ENCODE measurements around the gene TPGS1. TPM values are rescaled to one million over a fixed set of nuclear protein-coding genes. Genes with fewer than 3 reads are reported as not detected.
A peak's percentile ranks its signal among the peaks of the same experiment; 100 is the strongest.

TPGS1 gene
- total RNA-seq, 5 donors from 2014 or later (not counting 1 experiment from before 2014, with no cell fraction given), result 22.2 to 44.4 (median 39.4) TPM

DNA sequence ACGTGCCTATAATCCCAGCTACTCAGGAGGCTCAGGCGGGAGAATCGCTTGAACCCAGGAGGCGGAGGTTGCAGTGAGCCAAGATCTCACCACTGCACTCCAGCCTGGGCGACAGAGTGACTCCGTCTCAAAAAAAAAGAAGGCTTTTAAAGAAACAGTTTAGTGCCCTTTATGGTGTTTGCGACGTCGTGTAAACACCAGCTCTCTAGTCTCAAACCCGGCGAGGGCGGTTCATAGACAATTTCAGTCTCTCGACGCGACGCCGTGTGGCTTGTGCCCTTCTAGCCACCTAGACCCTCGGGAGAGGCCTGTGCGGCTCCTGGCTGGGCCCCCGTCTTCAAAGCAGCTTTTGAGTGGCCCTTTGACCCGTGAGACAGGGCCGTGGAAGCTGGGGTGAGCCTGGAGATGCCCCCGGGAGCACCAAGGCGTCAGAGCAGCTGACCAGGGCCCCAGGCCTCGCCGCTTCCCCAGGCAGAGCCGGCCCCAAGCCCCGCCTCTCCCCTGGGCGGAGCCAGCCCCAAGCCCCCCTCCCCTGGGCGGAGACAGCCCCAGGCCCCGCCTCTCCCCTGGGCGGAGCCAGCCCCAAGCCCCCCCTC, 16.1 kb upstream of the TPGS1 start:
- WGBS (ENCODE audit: insufficient coverage), result 95% methylated on average over 21 of the region's 32 CpGs
- Histone ChIP-seq H3K27ac (ENCODE audit: low read length) (no peak overlapping the region), H3K4me1 (ENCODE audit: control insufficient read depth in 1 of 2, extremely low read depth in 1 of 2, insufficient read depth in 2 of 2, low read length in 2 of 2) (peaks cover 0 to 26% of the 10 kb centered on the region in 2 experiments), H3K36me3 (ENCODE audit: control insufficient read depth in 2 of 2, extremely low read depth in 1 of 2, insufficient read depth in 1 of 2, low read length in 1 of 2) (no peaks in the 10 kb centered on the region), H3K4me3 (ENCODE audit: control insufficient read depth in 1 of 2, extremely low read depth in 1 of 2, low read length in 1 of 2) (no peak overlapping the region), H3K27me3 (replicated peaks in 1 of 2; ENCODE audit: control insufficient read depth in 2 of 2, extremely low read depth in 1 of 2, insufficient read depth in 2 of 2, low read length in 1 of 2) (peaks cover 0 to 17% of the 10 kb centered on the region in 2 experiments), H3K9me3 (no peaks in the 10 kb centered on the region)
- ChIA-PET CTCF (no interaction called here), POLR2A (no interaction called here)
- Mint-ChIP-seq H3K4me1 (peaks cover 16 to 21% (median 19%) of the 10 kb centered on the region in 3 donors), H3K27me3 (peaks cover 4 to 5% of the 10 kb centered on the region in 2 donors), H3K27ac (no peak overlapping the region), H3K4me3 (no peak overlapping the region), H3K36me3 (no peaks in the 10 kb centered on the region), H3K9me3 (no peaks in the 10 kb centered on the region)
- DNase-seq (peak in 3 of 35 experiments; percentile 23 to 50 (median 29)), ATAC-seq (replicated peaks in 1 of 4) (no peak)

DNA sequence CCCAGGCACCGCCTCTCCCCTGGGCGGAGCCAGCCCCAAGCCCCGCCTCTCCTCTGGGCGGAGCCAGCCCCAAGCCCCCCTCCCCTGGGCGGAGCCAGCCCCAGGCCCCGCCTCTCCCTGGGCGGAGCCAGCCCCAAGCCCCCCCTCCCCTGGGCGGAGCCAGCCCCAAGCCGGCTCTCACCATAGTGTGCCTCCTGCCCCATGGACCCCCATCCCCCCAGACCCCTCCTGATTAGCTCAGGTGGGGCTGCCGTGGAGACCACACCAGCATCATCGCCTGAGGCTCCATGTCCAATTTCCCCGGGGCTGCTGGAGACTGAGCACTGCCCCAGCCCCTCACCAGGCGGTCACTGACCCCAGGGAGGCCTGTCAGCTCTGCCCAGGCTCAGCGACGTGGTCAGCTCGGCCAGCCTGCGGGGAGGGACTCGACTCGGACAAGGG, 15.2 kb upstream of the TPGS1 start:
- CTCF ChIA-PET, result interaction anchor here in 1 of 2 donors (0.6 to 1.0 kb wide), 2 partner anchors 14 to 26 kb away, joined by 3 to 7 read pairs; no protein-coding TSS in a partner anchor
- peak in 24 of 35 experiments; percentile 21 to 67 (median 48) for DNase-seq
- Mint-ChIP-seq H3K36me3 (no peaks in the 10 kb centered on the region), H3K4me3 (no peak overlapping the region), H3K27ac (no peak overlapping the region), H3K9me3 (no peaks in the 10 kb centered on the region), H3K4me1 (peaks cover 16 to 21% (median 19%) of the 10 kb centered on the region in 3 donors), H3K27me3 (peaks cover 3 to 4% of the 10 kb centered on the region in 2 donors)
- no peak overlapping the region for H3K4me3 ChIP-seq (ENCODE audit: control insufficient read depth in 1 of 2, extremely low read depth in 1 of 2, low read length in 1 of 2)
- WGBS (ENCODE audit: insufficient coverage), result 82% methylated on average over 2 of the region's 19 CpGs
- H3K27me3 ChIP-seq (replicated peaks in 1 of 2; ENCODE audit: control insufficient read depth in 2 of 2, extremely low read depth in 1 of 2, insufficient read depth in 2 of 2, low read length in 1 of 2), result peaks cover 0 to 20% of the 10 kb centered on the region in 2 experiments
- no peaks in the 10 kb centered on the region for H3K9me3 ChIP-seq
- ATAC-seq (replicated peaks in 1 of 4), result no peak
- no peaks in the 10 kb centered on the region for H3K36me3 ChIP-seq (ENCODE audit: control insufficient read depth in 2 of 2, extremely low read depth in 1 of 2, insufficient read depth in 1 of 2, low read length in 1 of 2)
- H3K4me1 ChIP-seq (ENCODE audit: control insufficient read depth in 1 of 2, extremely low read depth in 1 of 2, insufficient read depth in 2 of 2, low read length in 2 of 2), result peaks cover 0 to 28% of the 10 kb centered on the region in 2 experiments
- POLR2A ChIA-PET, result no interaction called here
- no peak overlapping the region for H3K27ac ChIP-seq (ENCODE audit: low read length)

DNA sequence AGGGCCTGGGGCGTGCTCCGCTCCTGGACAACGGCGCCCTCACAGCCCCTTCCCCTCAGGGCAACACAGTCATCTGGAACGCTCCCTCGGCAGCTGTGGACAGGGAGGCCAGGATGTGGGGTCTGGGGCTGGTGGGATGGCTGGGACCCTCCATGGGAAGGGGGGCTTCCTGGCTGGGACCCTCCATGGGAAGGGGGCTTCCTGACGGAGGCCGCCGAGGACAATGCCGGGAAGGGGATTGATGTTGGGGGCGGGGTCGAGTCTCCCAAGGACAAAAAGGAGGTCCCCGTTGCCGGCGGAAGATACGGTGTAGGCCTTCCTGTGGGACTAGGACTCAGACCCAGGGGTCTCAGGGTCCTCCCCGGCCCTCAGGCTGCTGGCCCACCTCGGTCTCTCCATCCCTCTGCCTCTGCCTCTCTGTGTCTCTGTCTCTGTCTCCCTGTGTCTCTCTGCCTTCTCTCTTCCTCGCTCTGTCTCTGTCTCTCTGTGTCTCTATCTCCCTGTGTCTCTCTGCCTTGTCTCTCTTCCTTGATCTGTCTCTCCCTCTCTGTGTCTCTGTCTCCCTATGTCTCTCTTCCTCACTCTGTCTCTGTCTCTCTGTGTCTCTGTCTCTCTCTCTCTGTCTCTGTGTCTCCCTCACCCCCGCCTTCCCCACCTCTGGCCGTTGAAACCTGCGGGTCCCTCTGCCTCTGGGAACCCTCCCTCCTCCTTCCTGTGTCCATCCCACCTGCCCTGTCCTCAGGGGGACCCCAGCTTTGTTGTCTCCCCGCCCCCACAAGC, 13.7 kb upstream of the TPGS1 start:
- ATAC-seq (replicated peaks in 1 of 4), result no peak
- H3K9me3 Mint-ChIP-seq, result no peaks in the 10 kb centered on the region
- no peak for DNase-seq
- Histone ChIP-seq H3K27me3 (replicated peaks in 1 of 2; ENCODE audit: control insufficient read depth in 2 of 2, extremely low read depth in 1 of 2, insufficient read depth in 2 of 2, low read length in 1 of 2) (peaks cover 0 to 32% of the 10 kb centered on the region in 2 experiments), H3K36me3 (ENCODE audit: control insufficient read depth in 2 of 2, extremely low read depth in 1 of 2, insufficient read depth in 1 of 2, low read length in 1 of 2) (no peaks in the 10 kb centered on the region), H3K9me3 (no peaks in the 10 kb centered on the region), H3K4me3 (ENCODE audit: control insufficient read depth in 1 of 2, extremely low read depth in 1 of 2, low read length in 1 of 2) (no peak overlapping the region), H3K27ac (ENCODE audit: low read length) (no peak overlapping the region), H3K4me1 (ENCODE audit: control insufficient read depth in 1 of 2, extremely low read depth in 1 of 2, insufficient read depth in 2 of 2, low read length in 2 of 2) (peaks cover 0 to 32% of the 10 kb centered on the region in 2 experiments)
- H3K27me3 Mint-ChIP-seq, result peaks cover 4 to 8% of the 10 kb centered on the region in 2 donors
- WGBS (ENCODE audit: insufficient coverage), result 64% methylated on average over 11 of the region's 23 CpGs
- POLR2A ChIA-PET, result no interaction called here
- H3K27ac Mint-ChIP-seq, result peak overlapping the region in 1 of 2 donors; percentile 24
- H3K36me3 Mint-ChIP-seq, result no peaks in the 10 kb centered on the region
- H3K4me3 Mint-ChIP-seq, result no peak overlapping the region
- peaks cover 10 to 18% (median 18%) of the 10 kb centered on the region in 3 donors for H3K4me1 Mint-ChIP-seq
- CTCF ChIA-PET, result no interaction called here

DNA sequence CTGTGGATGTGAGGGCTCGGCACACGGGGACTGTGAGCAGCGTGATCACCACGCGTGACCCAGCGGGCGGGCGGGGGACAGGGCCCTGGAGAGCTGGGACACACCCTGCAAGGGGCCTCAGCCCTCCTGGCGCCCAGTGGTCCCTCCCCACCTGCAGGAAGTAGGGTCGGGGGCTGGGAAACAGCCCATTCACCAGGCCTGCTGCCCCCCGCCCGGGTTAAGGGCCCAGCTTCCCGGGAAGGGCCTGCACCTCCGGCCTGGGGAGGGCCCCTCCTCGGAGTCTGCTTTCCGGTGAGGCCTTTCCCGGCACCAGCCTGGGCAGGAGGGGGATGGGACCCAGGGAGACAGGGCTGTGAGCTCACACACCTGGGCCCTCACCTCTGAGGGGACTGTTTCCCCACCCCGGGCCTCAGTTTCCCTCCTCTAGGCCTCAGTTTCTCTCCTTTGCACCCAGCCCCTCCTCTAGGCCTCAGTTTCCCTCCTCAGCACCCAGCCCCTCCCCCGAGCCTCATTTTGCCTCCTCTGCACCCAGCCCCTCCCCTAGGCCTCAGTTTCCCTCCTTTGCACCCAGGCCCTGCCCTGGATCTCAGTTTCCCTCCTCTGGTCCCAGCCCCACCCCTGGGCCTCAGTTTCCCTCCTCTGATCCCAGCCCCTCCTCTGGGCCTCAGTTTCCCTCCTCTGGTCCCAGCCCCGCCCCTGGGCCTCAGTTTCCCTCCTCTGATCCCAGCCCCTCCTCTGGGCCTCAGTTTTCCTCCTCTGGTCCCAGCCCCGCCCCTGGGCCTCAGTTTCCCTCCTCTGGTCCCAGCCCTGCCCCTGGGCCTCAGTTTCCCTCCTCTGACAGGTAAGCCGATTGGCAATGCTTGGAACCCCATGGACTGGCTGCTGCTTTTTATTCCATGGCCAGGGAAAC, 12.9 kb upstream of the TPGS1 start:
- H3K4me1 Mint-ChIP-seq, result peaks cover 9 to 24% (median 20%) of the 10 kb centered on the region in 3 donors
- DNase-seq (no peak), ATAC-seq (replicated peaks in 1 of 4) (no peak)
- Histone ChIP-seq H3K27ac (ENCODE audit: low read length) (no peak overlapping the region), H3K27me3 (replicated peaks in 1 of 2; ENCODE audit: control insufficient read depth in 2 of 2, extremely low read depth in 1 of 2, insufficient read depth in 2 of 2, low read length in 1 of 2) (peaks cover 2 to 40% of the 10 kb centered on the region in 2 experiments), H3K36me3 (ENCODE audit: control insufficient read depth in 2 of 2, extremely low read depth in 1 of 2, insufficient read depth in 1 of 2, low read length in 1 of 2) (no peaks in the 10 kb centered on the region), H3K4me1 (ENCODE audit: control insufficient read depth in 1 of 2, extremely low read depth in 1 of 2, insufficient read depth in 2 of 2, low read length in 2 of 2) (peaks cover 0 to 30% of the 10 kb centered on the region in 2 experiments), H3K9me3 (no peaks in the 10 kb centered on the region), H3K4me3 (ENCODE audit: control insufficient read depth in 1 of 2, extremely low read depth in 1 of 2, low read length in 1 of 2) (no peak overlapping the region)
- no peak overlapping the region for H3K27ac Mint-ChIP-seq
- H3K4me3 Mint-ChIP-seq, result no peak overlapping the region
- 31% methylated on average over 20 of the region's 22 CpGs for WGBS (ENCODE audit: insufficient coverage)
- peaks cover 3% of the 10 kb centered on the region for H3K36me3 Mint-ChIP-seq
- H3K9me3 Mint-ChIP-seq, result no peaks in the 10 kb centered on the region
- POLR2A ChIA-PET, result no interaction called here
- peaks cover 9 to 13% of the 10 kb centered on the region in 2 donors for H3K27me3 Mint-ChIP-seq
- CTCF ChIA-PET, result no interaction called here

DNA sequence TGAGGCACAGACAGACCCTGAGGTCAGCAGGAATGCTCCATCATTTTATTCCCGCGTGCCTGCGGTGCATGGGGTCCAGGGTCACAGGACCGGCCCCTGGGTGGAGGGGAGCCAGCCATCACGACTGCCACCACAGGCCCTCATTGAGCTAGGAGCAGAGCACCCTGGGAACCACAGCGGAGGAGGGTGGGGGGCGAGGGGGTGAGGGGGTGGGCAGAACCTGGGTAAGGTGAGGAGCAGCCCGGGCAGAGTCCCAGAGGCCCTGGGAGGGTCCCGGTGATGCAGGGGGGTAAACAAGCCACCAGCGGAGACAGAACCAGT, 12.3 kb upstream of the TPGS1 start:
- no peak for DNase-seq
- ATAC-seq (replicated peaks in 1 of 4), result no peak
- Mint-ChIP-seq H3K9me3 (no peaks in the 10 kb centered on the region), H3K27ac (no peak overlapping the region), H3K4me1 (peaks cover 8 to 18% (median 16%) of the 10 kb centered on the region in 3 donors), H3K4me3 (no peak overlapping the region), H3K27me3 (peaks cover 11 to 16% of the 10 kb centered on the region in 2 donors), H3K36me3 (peaks cover 3% of the 10 kb centered on the region)
- no peak overlapping the region for H3K4me3 ChIP-seq (ENCODE audit: control insufficient read depth in 1 of 2, extremely low read depth in 1 of 2, low read length in 1 of 2)
- H3K36me3 ChIP-seq (ENCODE audit: control insufficient read depth in 2 of 2, extremely low read depth in 1 of 2, insufficient read depth in 1 of 2, low read length in 1 of 2), result no peaks in the 10 kb centered on the region
- ChIA-PET POLR2A (no interaction called here), CTCF (interaction anchor here in 1 of 2 donors (1.0 to 1.3 kb wide), 3 partner anchors 9 to 15 kb away, joined by 3 read pairs; no protein-coding TSS in a partner anchor)
- peaks cover 0 to 25% of the 10 kb centered on the region in 2 experiments for H3K4me1 ChIP-seq (ENCODE audit: control insufficient read depth in 1 of 2, extremely low read depth in 1 of 2, insufficient read depth in 2 of 2, low read length in 2 of 2)
- no peak overlapping the region for H3K27ac ChIP-seq (ENCODE audit: low read length)
- WGBS (ENCODE audit: insufficient coverage), result 63% methylated on average over 2 of the region's 10 CpGs
- H3K27me3 ChIP-seq (replicated peaks in 1 of 2; ENCODE audit: control insufficient read depth in 2 of 2, extremely low read depth in 1 of 2, insufficient read depth in 2 of 2, low read length in 1 of 2), result peaks cover 4 to 45% of the 10 kb centered on the region in 2 experiments
- no peaks in the 10 kb centered on the region for H3K9me3 ChIP-seq
